IPS-15b (cell line): ENCODE measurements around the gene ATXN2.
"Not testable (repeated sequence)": the region's sequence is repeated elsewhere in the genome, so short reads cannot be mapped to it uniquely, and the experiment has no call there.

ENCODE experiments used
- H3K27me3 ChIP-seq: one replicate; pipeline ENCODE4 v1.6.1; 2013; ENCODE audit warnings: low read length; ENCODE audit not compliant: control insufficient read depth, insufficient read depth
- H3K36me3 ChIP-seq: one replicate; pipeline ENCODE4 v1.6.1; 2013; ENCODE audit warnings: low read length; ENCODE audit not compliant: control insufficient read depth, insufficient read depth
- H3K4me1 ChIP-seq: one replicate; pipeline ENCODE4 v1.6.1; 2013; ENCODE audit warnings: mild to moderate bottlenecking, low read length; ENCODE audit not compliant: control insufficient read depth, insufficient read depth
- H3K4me3 ChIP-seq: one replicate; pipeline ENCODE4 v1.5.1; 2013; ENCODE audit warnings: low read depth, low read length
- H3K9ac ChIP-seq: one replicate; pipeline ENCODE4 v1.6.1; 2013; ENCODE audit warnings: low read depth, mild to moderate bottlenecking, low read length
- H3K9me3 ChIP-seq: one replicate; pipeline ENCODE4 v1.6.1; 2013; ENCODE audit warnings: mild to moderate bottlenecking, low read length; ENCODE audit not compliant: control insufficient read depth, insufficient read depth

ATXN2 gene

GRCh38 chr12:111405859-111406473 lies 193.1 kb downstream of the ATXN2 start, which contains the start of gene SH2B3:
SH2B3 (plus strand) TSS chr12:111405923; CDS start chr12:111418146, 12,223 bp downstream.
- Histone ChIP-seq H3K9ac (peak within 1 kb of the TSS; percentile 79), H3K9me3 (no peaks in the 10 kb centered on the region), H3K27me3 (no peaks in the 10 kb centered on the region), H3K4me1 (peaks cover 31% of the 10 kb centered on the region), H3K36me3 (peaks cover 2% of the 10 kb centered on the region), H3K4me3 (peak within 1 kb of the TSS; percentile 90)

- Histone ChIP-seq H3K27me3 (no peaks in the 10 kb centered on the region), H3K4me3 (peak overlapping the region; percentile 60), H3K36me3 (peaks cover 2% of the 10 kb centered on the region), H3K4me1 (peaks cover 26% of the 10 kb centered on the region), H3K9me3 (no peaks in the 10 kb centered on the region), H3K9ac (peak overlapping the region; percentile 57)
Observed at GRCh38 chr12:111405149-111405858, 193.8 kb downstream of the ATXN2 start.

GRCh38 chr12:111404362-111405148 lies 194.6 kb downstream of the ATXN2 start:
- Histone ChIP-seq H3K27me3 (no peaks in the 10 kb centered on the region), H3K4me3 (peak overlapping the region; percentile 60), H3K36me3 (peaks cover 2% of the 10 kb centered on the region), H3K4me1 (peaks cover 23% of the 10 kb centered on the region), H3K9ac (peak overlapping the region; percentile 57), H3K9me3 (no peaks in the 10 kb centered on the region)

- not testable (repeated sequence) for H3K4me3 ChIP-seq, H3K27me3 ChIP-seq, H3K9me3 ChIP-seq, H3K9ac ChIP-seq, H3K36me3 ChIP-seq
- peaks cover 17% of the 10 kb centered on the region for H3K4me1 ChIP-seq
Observed at GRCh38 chr12:111402490-111402824, 196.7 kb downstream of the ATXN2 start.
